ENCODE data around the gene FRMD4A.
"Not testable (repeated sequence)": the region's sequence is repeated elsewhere in the genome, so short reads cannot be mapped to it uniquely, and the experiment has no call there.

FRMD4A gene

DNA sequence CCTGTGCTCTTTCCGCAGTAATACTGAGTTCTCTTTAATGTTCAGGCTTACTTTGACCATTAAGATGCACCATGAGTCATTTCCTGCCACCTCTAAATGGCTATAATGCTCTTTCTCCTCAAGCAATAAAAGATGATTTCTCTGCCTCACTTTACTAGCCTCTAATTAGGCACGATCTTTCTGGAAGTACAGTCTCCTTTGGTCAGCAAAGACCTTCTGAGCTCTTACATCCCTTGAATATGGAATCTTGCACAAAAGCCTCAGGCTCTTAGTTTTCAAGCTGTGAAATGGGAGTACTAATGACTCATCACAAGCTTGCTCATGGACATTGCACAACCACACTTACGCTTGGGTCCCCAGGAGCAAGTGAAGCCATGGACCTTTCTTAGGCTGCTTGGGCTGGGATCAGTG lies 85.9 kb downstream of the FRMD4A start:
- no peak overlapping the region for H3K4me3 ChIP-seq (ENCODE audit: low read length)
- TF ChIP-seq, protein P1, sequence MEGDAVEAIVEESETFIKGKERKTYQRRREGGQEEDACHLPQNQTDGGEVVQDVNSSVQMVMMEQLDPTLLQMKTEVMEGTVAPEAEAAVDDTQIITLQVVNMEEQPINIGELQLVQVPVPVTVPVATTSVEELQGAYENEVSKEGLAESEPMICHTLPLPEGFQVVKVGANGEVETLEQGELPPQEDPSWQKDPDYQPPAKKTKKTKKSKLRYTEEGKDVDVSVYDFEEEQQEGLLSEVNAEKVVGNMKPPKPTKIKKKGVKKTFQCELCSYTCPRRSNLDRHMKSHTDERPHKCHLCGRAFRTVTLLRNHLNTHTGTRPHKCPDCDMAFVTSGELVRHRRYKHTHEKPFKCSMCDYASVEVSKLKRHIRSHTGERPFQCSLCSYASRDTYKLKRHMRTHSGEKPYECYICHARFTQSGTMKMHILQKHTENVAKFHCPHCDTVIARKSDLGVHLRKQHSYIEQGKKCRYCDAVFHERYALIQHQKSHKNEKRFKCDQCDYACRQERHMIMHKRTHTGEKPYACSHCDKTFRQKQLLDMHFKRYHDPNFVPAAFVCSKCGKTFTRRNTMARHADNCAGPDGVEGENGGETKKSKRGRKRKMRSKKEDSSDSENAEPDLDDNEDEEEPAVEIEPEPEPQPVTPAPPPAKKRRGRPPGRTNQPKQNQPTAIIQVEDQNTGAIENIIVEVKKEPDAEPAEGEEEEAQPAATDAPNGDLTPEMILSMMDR (IDR thresholded peaks at IDR 0.05; ENCODE audit: insufficient read depth, low read depth, low read length, missing control alignments), result no peak
- DNase-seq (ENCODE audit: low read depth), result peak; percentile 64

DNA sequence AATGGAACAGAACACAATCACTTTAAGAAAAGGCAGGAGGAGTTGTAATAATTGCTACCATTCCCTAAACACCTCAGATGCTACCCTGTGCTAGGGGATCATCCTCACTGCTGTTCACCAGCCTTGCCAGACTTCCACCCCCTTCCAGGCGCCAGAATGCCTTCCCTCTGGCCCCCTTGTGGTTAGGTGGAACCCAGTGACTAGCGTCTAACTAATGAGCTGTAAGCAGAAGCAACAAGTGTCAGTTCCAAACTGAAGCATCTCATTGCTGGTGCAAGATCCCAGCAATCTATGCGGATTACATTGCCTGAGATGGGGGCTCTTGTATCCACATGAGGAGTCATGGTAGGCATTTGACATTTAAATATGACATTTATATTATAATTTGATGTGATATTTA lies 86.6 kb downstream of the FRMD4A start:
- TF ChIP-seq, protein P1 (IDR thresholded peaks at IDR 0.05; ENCODE audit: insufficient read depth, low read depth, low read length, missing control alignments), result no peak
- H3K4me3 ChIP-seq (ENCODE audit: low read length), result no peak overlapping the region
- no peak for DNase-seq (ENCODE audit: low read depth)

DNA sequence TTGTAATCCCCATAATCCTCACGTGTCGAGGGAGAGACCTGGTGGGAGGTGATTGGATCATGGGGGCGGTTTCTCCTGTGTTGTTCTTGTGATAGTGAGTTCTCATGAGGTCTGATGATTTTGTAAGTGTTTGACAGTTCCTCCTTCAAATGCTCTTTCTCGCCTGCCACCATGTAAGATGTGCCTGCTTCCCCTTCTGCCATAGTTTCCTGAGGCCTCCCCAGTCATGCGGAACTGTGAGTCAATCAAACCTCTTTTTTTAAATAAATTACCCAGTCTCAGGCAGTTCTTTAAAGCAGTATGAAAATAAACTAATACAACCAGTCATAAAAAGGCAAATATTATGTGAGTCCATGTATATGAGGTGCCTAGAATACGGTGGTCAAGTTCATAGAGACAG lies 87.5 kb downstream of the FRMD4A start:
- DNase-seq (ENCODE audit: low read depth), result no peak
- TF ChIP-seq, protein P1 (IDR thresholded peaks at IDR 0.05; ENCODE audit: insufficient read depth, low read depth, low read length, missing control alignments), result no peak
- no peak overlapping the region for H3K4me3 ChIP-seq (ENCODE audit: low read length)

DNA sequence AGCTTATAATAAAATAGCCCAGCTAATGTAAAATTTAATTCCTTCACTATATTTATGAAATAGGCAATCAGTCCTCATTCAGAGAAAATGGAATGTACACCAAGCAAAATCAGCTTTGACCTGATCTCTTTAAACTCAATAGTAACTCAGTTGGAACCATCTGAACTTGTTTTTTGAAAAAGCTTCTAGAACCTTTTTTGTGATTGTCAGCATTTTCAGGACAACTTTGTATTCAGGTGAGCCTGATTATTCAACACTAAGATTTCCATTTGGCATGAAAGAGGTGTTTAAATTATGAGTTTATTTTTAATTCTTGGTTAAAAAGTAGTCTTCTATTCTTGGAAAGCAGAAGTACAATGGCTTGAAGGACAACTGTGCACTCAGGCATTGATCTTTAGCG lies 89.5 kb downstream of the FRMD4A start:
- TF ChIP-seq, protein P1 (IDR thresholded peaks at IDR 0.05; ENCODE audit: insufficient read depth, low read depth, low read length, missing control alignments), result no peak

DNA sequence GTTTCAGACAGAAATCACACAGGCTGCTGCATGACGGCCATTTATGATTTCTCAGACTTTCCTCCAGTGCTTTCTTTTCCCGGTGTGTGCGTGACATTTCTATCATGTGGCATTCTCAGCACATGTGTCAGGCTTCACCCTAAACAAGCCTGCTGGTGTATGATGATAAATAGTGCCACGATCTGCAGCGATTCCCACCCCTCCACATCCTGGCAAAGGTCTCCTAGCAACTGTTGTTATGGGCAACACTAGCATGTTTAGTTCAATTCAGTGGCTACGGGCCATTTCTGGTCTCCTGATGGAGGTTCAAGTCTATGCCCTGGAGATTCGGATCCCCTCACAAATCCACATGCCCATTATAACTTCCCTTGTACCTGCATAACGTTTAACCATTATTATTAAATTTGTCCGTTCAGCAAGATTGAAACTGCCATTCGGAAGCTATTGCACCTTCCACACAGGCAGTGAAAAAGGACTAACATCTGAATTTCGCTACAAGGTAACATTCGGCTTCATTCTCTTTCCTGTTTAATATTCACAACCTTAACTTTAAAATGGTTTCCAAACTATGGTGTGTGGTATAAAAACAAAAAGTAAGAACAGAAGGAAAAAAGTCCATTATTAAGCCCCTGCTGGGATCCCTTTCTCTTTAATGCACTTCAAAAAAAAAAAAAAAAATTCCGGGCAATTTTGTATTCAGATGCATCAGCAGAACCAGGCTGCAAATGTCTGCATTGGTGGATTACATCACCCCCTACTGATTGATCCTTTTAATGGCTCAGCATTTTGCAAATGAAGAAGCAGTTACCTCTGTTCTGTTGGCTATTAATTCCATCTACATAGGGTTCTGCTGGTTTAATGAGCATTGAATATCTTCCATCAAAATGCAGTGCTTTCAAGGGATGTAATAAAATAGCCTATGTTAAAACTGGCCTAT lies 90.2 kb downstream of the FRMD4A start:
- no peak overlapping the region for H3K4me3 ChIP-seq (ENCODE audit: low read length)
- TF ChIP-seq, protein P1 (IDR thresholded peaks at IDR 0.05; ENCODE audit: insufficient read depth, low read depth, low read length, missing control alignments), result no peak
- no peak for DNase-seq (ENCODE audit: low read depth)

More for the DNA sequence above, 89.5 kb downstream of the FRMD4A start:
- DNase-seq (ENCODE audit: low read depth), result no peak
- no peak overlapping the region for H3K4me3 ChIP-seq (ENCODE audit: low read length)

DNA sequence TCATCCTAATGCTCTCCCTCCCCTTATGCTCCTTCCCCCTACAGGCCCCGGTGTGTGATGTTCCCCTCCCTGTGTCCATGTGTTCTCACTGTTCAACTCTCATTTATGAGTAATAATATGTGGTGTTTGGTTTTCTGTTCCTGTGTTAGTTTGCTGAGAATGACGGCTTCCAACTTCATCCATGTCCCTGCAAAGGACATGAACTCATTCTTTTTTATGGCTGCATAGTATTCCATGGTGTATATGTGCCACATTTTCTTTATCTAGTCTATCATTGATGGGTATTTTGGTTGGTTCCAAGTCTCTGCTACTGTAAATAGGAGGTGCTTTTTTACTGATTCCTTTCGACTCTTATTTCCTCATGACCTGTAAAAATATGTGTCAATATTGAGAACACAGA lies 92.1 kb downstream of the FRMD4A start:
- not testable (repeated sequence) for DNase-seq (ENCODE audit: low read depth); H3K4me3 ChIP-seq (ENCODE audit: low read length)

DNA sequence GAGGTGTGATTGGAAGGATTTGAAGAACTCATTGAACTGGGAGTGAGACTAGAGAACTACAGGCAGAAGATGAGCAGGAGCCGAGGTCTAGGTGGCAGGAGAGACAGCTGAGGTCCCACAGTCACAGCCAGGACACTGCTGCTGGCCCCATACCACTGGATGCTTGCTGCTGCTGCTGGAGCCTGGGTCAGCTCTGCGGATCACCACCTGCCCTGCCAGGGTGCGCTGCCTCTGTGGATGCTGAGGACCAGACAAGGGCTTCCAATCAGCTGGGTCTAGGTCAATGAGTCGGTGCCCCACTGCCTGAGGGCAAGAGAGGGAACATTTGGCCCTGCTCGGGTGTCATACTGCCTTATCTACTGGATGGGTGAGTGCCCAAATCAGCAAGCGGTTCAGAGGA lies 94.4 kb downstream of the FRMD4A start:
- no peak for DNase-seq (ENCODE audit: low read depth)
- no peak overlapping the region for H3K4me3 ChIP-seq (ENCODE audit: low read length)
- TF ChIP-seq, protein P1 (IDR thresholded peaks at IDR 0.05; ENCODE audit: insufficient read depth, low read depth, low read length, missing control alignments), result no peak

All from epithelial cell of esophagus (primary cell).